IPS-15b (cell line): ENCODE measurements around the gene DNM1L.
"Not testable (repeated sequence)": the region's sequence is repeated elsewhere in the genome, so short reads cannot be mapped to it uniquely, and the experiment has no call there.

ENCODE experiments used
- H3K27me3 ChIP-seq: one replicate; pipeline ENCODE4 v1.6.1; 2013; ENCODE audit warnings: low read length; ENCODE audit not compliant: control insufficient read depth, insufficient read depth
- H3K36me3 ChIP-seq: one replicate; pipeline ENCODE4 v1.6.1; 2013; ENCODE audit warnings: low read length; ENCODE audit not compliant: control insufficient read depth, insufficient read depth
- H3K4me1 ChIP-seq: one replicate; pipeline ENCODE4 v1.6.1; 2013; ENCODE audit warnings: mild to moderate bottlenecking, low read length; ENCODE audit not compliant: control insufficient read depth, insufficient read depth
- H3K4me3 ChIP-seq: one replicate; pipeline ENCODE4 v1.5.1; 2013; ENCODE audit warnings: low read depth, low read length
- H3K9ac ChIP-seq: one replicate; pipeline ENCODE4 v1.6.1; 2013; ENCODE audit warnings: low read depth, mild to moderate bottlenecking, low read length
- H3K9me3 ChIP-seq: one replicate; pipeline ENCODE4 v1.6.1; 2013; ENCODE audit warnings: mild to moderate bottlenecking, low read length; ENCODE audit not compliant: control insufficient read depth, insufficient read depth

The DNM1L gene

GRCh38 chr12:32698285-32698684 is 19.2 kb downstream of the DNM1L start:
- Histone ChIP-seq H3K27me3 (no peaks in the 10 kb centered on the region), H3K4me1 (no peaks in the 10 kb centered on the region), H3K9ac (no peak overlapping the region), H3K36me3 (no peaks in the 10 kb centered on the region), H3K9me3 (no peaks in the 10 kb centered on the region), H3K4me3 (no peak overlapping the region)

GRCh38 chr12:32699437-32699836 is 20.3 kb downstream of the DNM1L start:
- H3K4me1 ChIP-seq, H3K4me3 ChIP-seq, H3K36me3 ChIP-seq, H3K9ac ChIP-seq, H3K9me3 ChIP-seq, H3K27me3 ChIP-seq: not testable (repeated sequence)

DNA sequence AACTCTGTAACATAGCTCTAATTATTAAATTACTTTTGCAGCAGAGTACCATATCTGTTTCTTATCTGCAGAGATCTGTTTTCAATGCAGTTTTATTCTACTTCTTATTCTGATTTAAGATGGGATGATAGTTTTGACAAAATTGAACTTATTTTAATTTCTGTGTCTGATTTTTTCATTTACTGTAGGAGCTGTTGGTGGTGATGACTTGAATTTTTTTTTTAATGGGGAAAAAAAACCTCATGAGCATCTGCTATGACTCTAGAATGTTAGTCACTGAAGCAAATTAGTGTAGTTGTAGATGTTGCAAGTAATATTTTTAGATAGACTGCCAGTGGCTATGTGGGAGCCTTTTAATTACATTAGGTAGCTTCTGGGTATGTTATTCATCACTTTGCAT is 23.4 kb downstream of the DNM1L start:
- Histone ChIP-seq H3K4me1 (no peaks in the 10 kb centered on the region), H3K27me3 (no peaks in the 10 kb centered on the region), H3K9ac (no peak overlapping the region), H3K4me3 (no peak overlapping the region), H3K9me3 (no peaks in the 10 kb centered on the region), H3K36me3 (no peaks in the 10 kb centered on the region)

- Histone ChIP-seq H3K9me3 (no peaks in the 10 kb centered on the region), H3K4me1 (no peaks in the 10 kb centered on the region), H3K9ac (no peak overlapping the region), H3K27me3 (no peaks in the 10 kb centered on the region), H3K36me3 (no peaks in the 10 kb centered on the region), H3K4me3 (no peak overlapping the region)
Measured at GRCh38 chr12:32702946-32703345, 23.8 kb downstream of the DNM1L start.

- Histone ChIP-seq H3K27me3 (no peaks in the 10 kb centered on the region), H3K36me3 (no peaks in the 10 kb centered on the region), H3K4me1 (no peaks in the 10 kb centered on the region), H3K4me3 (no peak overlapping the region), H3K9ac (no peak overlapping the region), H3K9me3 (no peaks in the 10 kb centered on the region)
Measured at GRCh38 chr12:32705783-32706182, 26.7 kb downstream of the DNM1L start.

DNA sequence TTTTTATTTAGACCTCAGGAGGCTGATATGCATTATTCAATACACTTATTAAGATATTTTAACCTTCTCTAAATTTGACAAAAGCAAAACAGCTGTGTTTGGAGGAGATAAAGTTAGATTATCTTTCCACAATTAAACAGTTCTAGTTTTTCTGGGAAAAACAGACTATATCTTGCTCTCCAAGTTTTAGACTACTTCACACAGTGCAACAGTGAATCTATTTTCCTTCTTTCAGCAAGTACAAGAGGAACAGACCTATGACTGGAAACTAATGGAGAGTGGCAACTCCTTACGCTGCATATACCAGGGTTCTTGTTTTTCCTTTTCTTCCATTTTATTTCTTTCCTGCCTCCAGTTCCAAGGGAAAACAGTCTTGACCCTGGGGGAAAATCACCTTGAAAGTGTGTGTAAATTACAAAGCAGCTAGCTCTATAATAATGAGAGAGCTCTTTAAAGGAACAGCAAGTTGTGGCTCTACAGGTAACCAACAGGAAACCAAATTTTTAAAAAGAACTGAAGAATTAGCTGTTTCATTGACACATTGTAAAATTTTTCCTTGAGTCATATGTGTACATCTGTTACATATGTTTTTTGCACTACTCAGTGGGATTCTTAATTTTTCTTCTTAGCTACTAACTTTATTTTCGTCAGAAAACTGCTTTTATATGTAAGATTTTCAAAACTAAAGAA is 27.4 kb downstream of the DNM1L start:
- H3K9me3 ChIP-seq: no peaks in the 10 kb centered on the region
- no peaks in the 10 kb centered on the region for H3K36me3 ChIP-seq
- no peak overlapping the region for H3K4me3 ChIP-seq
- no peaks in the 10 kb centered on the region for H3K4me1 ChIP-seq
- no peaks in the 10 kb centered on the region for H3K27me3 ChIP-seq
- H3K9ac ChIP-seq: no peak overlapping the region

GRCh38 chr12:32708926-32709325 is 29.8 kb downstream of the DNM1L start:
- Histone ChIP-seq H3K27me3 (no peaks in the 10 kb centered on the region), H3K9me3 (no peaks in the 10 kb centered on the region), H3K9ac (no peak overlapping the region), H3K4me3 (no peak overlapping the region), H3K4me1 (no peaks in the 10 kb centered on the region), H3K36me3 (peaks cover 5% of the 10 kb centered on the region)

DNA sequence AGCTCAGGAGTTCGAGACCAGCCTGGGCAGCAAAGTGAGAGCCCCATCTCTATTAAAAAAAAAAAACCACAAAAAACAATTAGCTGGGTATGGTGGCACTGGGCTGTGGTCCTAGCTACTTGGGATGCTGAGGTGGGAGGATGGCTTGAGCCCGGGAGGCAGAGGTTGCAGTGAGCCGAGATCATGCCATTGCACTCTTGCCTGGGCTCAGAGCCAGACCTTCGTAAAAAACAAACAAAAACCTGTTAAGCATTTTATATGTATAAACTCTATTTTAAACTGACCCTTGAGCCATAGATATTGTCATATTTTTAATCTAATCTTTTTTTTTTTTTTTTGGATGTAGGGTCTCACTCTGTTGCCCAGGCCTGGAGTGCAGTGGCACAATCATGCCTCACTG is 35.7 kb downstream of the DNM1L start:
- no peaks in the 10 kb centered on the region for H3K4me1 ChIP-seq
- H3K27me3 ChIP-seq: no peaks in the 10 kb centered on the region
- no peak overlapping the region for H3K4me3 ChIP-seq
- H3K36me3 ChIP-seq: peaks cover 5% of the 10 kb centered on the region
- no peaks in the 10 kb centered on the region for H3K9me3 ChIP-seq
- H3K9ac ChIP-seq: no peak overlapping the region

DNA sequence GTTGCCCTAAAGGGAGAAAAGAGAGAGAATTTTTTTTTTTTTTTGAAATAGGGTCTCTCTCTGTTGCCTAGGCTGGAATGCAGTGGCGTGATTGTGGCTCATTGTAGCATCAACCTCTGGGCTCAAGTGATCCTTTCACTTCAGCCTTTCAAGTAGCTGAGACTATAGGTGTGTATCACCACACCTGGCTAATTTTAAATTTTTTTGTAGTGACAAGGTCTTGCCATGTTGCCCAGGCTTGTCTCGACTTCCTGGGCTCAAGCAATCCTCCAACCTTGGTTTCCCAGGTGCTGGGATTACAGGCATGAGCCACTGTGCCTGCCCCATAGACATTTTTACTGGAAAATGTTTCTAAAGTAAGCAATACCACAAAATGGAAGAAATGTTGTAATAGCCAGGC is 39.8 kb downstream of the DNM1L start:
- Histone ChIP-seq H3K9me3 (no peaks in the 10 kb centered on the region), H3K36me3 (no peaks in the 10 kb centered on the region), H3K4me3 (no peak overlapping the region), H3K9ac (no peak overlapping the region), H3K27me3 (no peaks in the 10 kb centered on the region), H3K4me1 (no peaks in the 10 kb centered on the region)

DNA sequence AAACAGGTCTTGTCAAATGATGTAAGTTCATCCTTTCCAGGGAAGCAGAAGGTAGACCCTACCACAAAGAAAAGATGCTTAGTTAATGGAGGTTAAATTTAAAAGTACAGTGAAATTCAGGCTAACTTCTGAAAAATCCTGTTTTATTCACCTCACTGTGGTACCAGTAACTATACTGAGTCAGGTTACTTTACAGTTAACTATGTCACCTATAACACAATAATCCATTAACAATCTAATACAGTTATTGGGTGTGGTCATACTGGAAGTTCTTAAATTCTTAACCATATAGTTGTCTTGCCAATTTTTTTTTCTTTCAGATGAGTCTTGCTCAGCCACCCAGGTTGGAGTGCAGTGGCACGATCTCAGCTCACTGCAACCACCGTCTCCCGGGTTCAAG is 46.2 kb downstream of the DNM1L start:
- not testable (repeated sequence) for H3K4me3 ChIP-seq, H3K4me1 ChIP-seq, H3K27me3 ChIP-seq, H3K36me3 ChIP-seq, H3K9me3 ChIP-seq, H3K9ac ChIP-seq

DNA sequence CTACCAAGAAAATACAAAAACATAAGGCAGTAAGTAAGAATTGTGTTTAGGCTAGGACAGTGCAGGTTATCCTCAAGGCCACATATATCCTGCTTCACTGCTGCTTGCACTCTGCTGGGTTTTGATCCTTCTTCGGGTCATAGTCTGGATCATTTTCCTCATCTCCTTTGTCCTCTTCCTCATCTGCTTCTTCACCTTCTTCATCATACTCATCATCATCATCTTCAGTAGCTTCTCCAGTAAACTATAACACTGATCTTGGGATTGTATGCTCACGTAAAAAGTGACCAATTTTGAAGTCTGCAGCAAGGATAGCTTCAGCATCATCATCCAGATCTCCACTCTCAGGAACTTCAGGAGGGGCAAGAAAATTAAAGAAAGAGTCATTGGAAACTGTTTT is 47.2 kb downstream of the DNM1L start:
- Histone ChIP-seq H3K36me3 (peaks cover 3% of the 10 kb centered on the region), H3K4me1 (no peaks in the 10 kb centered on the region), H3K4me3 (no peak overlapping the region), H3K9ac (no peak overlapping the region), H3K9me3 (no peaks in the 10 kb centered on the region), H3K27me3 (no peaks in the 10 kb centered on the region)

GRCh38 chr12:32727237-32727636 is 48.1 kb downstream of the DNM1L start:
- H3K27me3 ChIP-seq: no peaks in the 10 kb centered on the region
- peaks cover 3% of the 10 kb centered on the region for H3K36me3 ChIP-seq
- no peaks in the 10 kb centered on the region for H3K9me3 ChIP-seq
- H3K4me3 ChIP-seq: no peak overlapping the region
- H3K4me1 ChIP-seq: no peaks in the 10 kb centered on the region
- H3K9ac ChIP-seq: peak overlapping the region; percentile 26
